HG03095 (cell line): ENCODE results near the gene C10orf90.

Source experiments
- ATAC-seq: cut with Tn5 transposase; IDR thresholded peaks from one replicate; pipeline ENCODE4 v1.9.1; 2021; ENCODE audit warnings: moderate library complexity; ENCODE audit not compliant: unreplicated experiment

The C10orf90 gene

DNA sequence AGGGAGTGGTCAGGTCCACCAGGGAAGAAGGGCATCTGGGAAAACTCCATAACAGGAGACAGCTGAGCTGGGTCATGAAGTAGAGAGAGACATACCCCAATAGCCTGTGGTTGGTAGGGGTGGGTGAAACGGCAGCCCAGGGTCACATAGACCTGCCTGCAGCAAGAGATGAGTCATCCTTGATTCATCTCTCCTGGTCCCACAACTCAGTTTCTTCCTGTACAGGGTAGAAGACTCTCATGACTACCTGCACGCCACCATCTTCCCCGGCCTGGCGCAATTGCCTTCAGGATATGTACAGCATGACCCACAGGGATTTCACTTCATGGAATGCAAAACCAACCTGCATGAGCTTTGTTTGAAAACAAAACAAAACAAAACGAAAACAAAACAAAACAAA is 237.1 kb downstream of the C10orf90 start:
- ATAC-seq = no peak

DNA sequence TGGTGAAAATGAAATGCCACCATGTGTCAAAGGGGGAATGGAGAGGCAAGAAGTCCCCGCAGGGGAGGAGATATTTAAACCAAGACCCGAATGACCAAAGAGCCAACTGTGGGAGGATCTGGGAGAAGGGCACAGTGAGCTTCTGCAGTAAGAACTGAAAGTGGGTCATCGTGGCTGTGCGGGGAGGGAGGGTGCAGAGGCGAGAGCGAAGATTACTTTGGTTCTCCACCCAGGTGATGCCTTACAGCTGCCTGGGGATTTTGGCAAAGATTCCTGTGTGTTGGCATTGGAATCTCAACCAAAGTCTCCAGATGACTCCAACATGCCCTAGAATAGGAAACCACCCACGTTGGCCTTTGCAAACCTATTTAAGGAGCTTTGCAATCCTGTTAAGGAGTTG is 238.0 kb downstream of the C10orf90 start:
- ATAC-seq = no peak

DNA sequence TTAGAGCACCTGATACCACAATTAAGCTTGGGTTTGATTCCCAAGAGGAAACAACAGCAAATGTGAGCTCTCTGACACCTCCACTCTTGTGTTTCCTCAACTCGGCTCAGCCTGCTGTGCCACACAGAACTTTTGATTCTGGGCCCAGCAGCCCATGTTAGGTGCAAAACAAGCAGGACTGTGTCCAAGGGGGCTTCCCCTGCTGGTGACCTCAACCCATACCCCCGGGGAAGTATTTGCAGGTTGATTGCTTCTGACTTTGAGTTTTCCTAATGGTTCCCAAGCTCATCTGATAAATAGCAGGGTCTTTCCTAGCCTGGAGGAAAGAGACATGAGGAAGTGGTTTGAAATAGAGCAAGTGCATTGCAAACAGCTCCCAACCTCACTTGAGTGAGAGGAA is 238.7 kb downstream of the C10orf90 start:
- no peak for ATAC-seq

DNA sequence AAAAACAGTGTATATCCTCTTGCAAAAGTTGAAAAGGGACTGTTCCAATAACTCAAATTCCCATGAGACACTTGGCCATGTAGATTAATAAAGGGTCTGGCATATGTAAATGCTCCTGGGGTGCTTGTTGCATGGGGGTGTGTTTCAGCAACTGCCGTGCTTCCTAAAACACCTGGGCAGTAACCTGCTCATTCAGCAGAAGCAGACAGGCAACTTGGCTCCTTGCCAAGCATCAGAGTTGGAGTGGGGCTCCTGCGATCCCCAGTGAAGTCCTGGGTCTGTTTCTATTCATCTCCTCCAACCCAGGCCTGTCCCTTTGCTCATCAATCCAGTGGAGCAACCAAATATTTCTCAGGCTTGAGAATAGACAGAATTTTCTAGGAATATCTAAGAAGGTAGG is 240.0 kb downstream of the C10orf90 start:
- ATAC-seq = no peak

DNA sequence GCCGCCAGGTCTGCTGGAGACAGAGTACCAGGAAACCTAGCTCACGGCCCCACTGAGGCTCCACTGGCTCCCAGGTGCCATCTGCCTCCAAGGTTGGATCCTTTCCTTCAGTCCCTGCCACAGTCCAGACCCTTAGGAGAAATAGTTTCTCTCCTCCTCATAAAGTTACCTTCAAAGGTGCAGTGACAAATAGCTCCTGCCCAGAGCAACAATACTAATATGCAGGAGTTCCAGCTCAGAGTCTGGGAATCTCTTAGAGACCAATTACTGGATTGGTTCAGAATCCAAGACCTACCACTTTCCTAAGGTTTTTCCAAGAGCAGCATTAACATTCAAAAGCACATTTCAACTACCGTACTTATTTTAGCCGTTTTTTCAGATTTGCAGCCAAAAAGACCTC is 241.2 kb downstream of the C10orf90 start:
- no peak for ATAC-seq

DNA sequence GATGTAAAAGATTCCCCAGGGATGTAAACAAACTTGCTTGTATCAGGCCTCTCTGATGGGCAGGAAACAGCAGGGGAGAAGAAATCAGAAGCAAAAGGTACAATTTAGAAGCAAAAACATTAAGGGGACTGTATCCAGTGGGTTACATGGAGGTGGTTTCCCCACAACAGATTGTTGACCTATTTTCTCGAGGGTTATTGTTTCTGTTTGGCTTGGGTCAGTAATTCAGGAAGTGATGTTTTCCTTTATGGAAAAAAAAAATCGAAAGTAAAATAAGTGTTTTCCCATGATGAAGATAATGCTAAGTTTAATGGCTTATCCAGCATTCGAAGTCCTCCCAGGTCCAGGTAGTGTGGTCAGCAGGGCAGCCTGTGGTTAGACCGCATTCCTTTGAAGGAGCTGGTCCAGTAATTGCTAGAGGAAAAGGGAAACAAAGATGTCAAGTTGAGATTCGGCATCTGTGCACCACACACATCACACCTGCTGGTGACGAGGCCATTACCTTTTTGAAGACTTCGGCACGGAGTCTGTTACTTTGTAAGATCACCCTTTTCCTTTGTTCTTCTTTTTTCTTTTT is 244.9 kb downstream of the C10orf90 start:
- no peak for ATAC-seq

DNA sequence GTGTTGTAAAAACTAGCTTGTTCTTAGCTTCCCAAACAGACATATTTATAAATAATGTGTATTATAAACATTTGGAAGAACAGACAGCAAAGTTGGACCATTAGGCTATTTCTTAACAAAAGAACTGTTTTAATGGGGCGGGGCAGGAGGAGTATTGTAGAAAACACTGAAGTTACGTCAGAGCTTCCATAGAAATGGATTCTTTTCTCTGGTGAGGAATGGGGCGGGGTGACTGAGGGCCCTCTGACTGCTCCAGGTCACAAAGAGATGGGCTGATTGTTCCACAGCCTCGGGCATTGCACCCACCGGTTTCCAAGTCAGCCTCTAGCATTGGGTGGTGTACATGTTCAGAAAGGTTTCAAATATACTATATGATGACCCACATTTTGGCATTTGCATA is 245.5 kb downstream of the C10orf90 start:
- ATAC-seq = no peak

DNA sequence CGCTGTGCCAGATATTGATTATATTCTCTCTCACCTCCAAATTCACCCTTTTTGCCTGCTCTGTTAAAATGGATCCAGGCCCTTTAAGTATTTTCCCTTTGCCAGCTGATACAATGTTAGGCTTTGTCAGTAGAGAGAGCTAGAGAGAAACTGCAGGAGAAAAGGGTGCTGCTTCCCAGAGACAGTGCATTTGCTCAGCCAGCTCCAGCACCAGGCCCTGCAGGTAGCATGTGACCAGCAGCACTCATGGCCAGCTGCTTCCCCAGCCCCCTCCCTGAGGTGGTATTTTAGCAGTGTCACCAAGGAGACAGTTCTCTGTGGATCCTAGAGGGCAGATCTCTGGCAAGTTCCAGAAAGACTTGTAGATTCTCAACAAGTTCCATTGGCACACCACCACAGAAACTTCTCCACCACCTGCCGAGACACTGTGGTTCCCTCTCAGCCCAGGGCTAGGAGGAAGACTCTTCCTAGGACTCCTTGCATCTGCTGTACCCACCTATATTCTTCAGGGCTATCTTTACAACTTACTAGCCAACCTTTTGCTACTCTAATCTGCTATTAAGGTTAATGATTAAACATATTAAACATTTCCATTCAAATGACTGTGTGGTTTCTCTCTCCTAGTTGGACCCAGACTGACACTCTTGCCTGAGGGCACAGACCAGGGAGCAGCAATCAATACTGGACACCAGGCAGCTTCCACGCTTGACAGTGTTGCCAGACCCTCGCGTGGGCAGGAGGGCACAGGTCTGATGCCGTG is 246.6 kb downstream of the C10orf90 start:
- no peak for ATAC-seq

DNA sequence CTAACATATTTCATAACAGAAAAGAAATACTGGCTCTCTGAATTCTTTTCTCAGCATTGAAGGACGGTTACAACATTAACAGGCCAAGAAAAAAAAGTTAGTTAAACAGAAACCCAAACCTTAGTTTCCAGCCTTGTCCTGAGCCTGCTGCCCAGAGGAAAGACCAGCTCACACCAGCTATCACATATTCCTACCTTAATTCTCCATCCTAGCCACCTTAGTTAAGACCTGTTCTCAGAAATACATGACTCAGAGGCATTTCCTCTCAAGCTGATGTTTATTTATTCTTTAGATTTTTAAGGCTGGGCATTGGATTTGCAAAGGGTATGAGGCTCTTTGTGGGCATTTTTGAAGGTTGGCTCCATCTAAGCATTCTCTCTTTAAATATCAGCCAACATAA is 247.9 kb downstream of the C10orf90 start:
- ATAC-seq = no peak

DNA sequence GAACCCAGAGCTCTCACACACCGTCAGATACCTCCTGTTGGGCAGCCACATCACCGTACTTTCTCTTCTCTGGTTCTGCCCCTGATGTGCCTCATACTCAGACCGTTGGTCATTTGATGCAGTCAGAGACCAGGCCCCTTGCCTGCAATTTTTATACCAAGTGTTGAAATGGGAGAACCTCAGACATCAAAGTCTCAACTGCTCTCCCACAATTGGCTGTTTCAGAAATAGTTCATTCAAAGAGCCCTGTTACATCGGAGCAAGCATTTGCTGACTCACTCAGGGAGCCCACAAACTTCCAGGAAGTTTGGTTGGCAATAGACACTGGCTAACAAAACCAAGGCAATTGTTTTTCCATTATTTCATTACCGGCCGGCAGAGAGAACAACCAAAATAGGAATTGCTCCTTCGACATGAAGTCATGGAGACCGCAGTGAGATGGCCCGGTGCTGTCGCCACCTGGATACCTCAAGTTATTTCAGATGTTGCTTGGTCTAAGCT is 248.7 kb downstream of the C10orf90 start:
- no peak for ATAC-seq

DNA sequence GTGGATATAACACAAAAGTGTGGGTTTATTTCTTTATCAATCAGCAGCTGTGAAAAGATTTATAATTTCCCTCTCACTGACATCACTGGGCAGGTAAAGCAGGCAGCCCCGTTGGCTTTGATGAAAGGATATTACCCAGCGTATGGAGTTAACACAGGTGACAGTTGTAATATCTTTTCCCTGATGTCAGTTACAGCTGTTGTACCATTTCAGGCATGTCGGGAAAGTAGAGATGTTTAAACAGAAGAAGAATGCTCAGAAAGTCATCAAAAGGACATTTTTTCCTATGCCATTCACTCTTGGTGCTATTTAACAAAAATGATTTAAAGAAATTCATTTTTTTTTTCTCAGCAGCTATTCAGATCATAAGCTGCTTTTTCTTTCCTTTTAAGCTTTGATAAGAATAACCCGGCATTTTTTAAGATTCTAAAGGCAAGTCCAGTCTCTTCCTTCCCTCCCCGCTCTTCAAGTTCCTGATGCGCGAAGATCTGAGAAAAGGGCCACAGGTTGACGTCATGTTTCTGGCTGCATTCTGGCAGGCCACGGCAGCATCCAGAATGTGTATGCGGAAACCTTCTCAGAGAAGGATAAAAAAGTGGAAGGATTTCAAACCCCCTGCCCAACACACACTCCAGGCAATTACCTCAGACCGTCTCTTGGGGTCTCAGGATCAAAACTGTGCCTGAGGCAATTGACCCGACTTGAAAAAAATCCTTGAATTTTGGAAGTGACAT is 249.8 kb downstream of the C10orf90 start:
- no peak for ATAC-seq

DNA sequence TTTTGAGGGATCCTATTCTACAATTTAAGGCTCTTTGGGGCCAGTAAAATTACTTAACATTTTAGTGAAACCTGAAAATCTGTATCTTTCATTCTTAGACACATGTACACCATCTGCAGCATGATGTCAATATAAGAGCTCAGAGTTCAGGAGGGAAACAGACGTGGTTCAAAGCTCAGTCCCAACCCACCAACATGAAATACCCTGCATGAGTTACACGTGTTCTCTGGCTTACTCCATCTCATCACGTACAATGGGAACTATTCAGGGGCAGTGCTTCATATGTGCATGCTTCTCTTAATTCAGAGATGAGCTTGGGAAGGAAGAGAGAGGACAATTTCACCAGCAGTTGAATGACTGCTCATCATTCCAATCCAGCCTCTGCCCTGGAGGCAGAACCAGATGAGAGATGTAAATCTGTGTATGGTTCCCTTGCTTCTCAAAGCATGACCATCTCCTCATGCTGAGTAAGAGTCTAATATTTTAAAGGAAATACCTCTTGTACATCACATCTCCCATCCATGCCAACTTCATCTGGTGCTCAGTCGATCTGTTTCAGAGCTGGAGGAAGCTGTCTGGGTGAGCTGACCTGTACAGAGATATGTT is 253.2 kb downstream of the C10orf90 start:
- no peak for ATAC-seq

DNA sequence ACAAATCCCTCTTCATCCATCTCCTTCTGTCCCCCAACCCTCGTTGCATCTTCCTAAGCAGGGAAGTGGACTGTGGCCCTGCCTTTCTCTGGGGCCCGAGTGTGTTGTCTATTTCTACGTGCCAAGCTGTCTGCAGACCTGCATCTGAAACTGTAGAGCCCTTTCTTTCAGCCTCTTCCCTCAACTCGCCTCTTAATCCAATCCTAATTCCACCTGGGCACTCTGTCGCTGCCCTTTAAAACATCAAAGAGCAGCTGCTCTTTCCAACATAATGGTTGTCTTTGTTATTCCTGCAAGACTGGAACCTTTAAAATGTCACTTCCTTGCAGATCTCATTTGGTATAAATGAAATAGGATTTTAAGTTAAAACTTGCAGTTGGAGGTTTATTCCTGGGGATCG is 260.7 kb downstream of the C10orf90 start:
- no peak for ATAC-seq

DNA sequence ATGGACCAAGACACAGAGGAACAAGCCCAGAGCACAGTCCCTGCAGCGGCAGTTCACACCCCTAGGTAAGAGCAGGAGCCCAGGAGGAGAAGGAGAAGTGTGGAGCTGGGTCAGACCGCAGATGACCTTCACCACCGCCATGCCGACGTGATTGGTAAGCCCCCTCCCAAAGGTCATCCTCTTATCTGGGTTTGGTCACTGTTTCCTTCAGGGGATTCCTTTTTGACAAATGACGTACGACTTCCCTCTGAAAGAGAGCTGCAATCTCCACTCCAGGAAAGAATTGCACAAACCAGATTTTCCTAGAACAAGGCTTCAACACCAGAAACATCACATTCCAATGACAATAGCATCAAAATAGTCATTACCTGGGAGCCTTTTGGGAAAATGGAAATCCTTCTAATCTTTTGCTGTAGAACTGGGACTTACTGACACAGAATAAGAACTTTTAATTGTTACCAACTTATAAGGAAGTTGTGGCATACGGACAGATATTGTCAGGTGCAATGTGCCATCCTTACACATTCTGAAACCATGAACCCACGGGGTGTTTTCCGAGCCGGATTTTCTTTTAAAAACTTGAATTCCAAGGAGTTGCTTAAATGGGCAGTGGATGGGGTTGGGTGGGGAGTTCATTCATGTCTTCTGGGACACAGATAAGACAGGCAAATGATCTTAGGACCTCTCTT is 261.4 kb downstream of the C10orf90 start:
- no peak for ATAC-seq

DNA sequence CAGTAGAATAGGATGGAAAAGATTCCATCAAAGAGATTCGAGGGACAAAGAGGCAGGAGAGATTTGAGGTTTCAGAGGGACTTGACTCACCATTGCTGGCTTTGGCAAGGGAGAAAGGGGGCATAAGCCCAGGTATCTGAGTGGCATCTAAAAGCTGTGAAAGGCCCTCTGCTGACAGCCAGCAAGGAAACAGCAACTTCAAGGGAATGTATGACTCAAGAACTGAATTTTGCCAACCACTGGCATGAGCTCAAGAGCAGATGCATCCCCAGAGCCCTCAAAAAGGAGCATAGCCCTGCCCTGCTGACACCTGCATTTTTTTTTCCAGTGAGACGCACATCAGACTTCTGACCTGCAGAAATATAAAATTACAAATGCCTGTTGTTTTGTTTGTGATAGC is 262.7 kb downstream of the C10orf90 start:
- no peak for ATAC-seq

DNA sequence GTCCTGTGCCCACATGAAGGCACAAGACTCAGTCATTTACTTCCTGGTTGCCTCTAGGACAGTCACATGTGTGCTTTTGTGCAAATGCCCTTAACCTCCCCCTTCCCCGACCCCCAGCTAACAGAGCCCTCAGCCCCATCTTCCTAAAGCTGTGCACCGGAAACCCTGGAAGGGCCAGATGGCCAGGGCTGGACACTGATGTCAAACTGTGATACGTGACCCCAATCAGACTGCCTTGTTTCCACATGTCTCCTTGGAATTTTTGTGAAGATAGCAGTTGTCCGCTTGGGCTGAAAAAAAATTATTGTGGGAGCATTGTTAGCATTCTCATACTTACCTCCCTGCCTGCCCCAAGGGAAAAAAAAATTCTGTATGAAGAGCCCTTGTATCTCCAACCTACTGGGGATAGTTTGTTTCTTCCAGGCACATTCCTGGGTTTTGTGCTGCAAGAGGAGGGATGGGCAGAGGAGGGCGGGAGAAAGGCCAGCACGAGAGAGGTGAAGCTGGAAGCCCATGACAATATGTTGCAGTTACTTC is 265.2 kb downstream of the C10orf90 start:
- no peak for ATAC-seq

DNA sequence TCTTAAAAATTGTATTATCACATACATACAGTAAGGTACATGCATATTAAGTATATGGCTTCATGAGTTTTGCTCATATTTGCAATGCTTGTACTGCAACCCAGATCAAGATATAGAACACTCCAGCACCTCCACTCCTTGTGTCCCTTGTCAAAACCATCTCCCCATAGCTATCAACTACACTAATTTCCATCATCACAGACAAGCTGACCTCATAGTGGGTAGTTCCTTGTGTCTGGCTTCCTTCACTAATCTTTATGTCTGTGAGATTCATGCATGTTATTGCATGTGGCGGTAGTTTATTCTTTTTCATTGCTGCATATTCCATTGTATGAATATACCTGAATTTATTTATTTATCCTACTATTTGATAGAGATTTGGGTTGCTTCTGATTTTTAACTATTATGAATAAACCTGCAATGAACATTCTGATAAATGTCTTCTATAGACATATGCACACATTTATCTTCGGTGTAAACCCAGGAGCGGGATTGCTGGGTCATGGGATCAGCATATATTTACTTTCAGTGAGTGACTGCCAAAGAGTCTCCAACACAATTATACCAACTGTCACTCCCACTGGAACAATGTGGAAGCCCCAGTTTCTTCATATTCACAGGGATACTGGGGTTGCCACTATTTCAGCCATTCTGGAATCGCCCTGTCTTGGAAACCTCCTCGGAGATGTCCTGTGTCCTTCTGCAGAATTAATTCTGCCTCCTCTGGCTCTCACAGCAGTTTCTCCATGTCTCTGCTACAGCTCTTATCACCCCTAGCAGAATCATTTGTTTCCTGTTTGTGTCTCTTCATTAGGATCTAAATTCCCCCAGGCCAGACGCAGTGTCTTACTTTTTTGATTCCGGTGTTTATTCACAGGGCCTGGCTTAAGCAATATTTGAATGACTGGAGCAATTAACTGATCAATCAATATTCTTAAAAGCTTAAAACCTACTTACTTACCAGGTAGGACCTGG is 267.5 kb downstream of the C10orf90 start:
- no peak for ATAC-seq

DNA sequence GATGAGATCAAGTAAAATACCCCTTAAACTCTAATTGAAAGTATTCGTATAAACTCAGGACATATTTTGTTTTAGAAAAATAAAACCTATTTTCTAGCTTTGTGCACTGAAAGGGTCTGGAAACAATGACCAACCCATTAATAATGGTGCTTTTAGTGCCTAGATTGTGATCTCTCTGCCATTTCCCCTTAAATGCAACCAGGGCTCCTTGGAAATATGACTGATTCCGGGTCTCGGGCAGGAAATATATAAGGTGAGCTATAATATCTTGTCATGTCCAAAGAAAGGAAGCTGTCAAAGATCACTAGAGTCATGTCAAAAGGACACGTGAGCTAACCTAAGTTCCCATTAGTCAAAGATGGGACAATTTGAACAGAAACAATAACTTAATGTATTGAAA is 269.9 kb downstream of the C10orf90 start:
- no peak for ATAC-seq

DNA sequence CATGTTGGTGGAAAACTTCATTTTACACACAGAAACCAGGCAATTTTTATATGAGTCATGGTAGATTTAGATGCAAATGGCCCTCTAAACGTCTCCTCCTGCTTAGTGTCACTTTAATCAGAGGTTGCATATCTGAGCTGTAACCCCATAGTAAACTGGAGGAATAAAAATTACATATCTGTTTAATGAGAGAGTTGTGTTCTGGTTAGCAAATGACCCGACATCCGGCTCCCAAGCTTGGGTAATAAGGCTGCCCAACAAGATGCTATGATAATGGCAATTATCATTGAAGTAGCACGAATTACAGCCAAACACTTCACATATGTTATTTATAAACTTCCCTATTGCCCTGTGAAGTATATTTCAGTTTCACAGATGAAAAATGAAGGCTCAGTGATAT is 271.6 kb downstream of the C10orf90 start:
- no peak for ATAC-seq

DNA sequence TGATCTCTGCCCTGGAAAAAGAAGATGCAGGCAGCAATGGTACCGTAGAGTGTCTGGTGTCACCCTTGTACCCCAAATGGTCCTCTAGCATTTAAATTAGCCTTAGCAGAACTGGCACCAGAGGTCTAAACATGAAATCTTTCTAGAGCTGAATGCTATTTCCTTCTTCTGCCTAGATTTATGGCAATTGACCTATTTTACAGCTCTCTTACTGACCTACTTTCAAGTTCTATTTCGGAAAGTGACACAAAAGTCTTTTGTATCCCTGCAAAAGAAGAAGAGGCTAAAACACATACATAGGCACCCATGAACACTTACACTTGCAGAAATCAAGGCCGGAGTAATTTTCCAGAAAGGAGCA is 272.1 kb downstream of the C10orf90 start:
- ATAC-seq = no peak
